MM.1S (cell line): ENCODE results near the gene LMF1.

ENCODE experiments used
- DNase-seq: peaks from one replicate; pipeline ENCODE4 v3.0.0-alpha.2; 2015
- H2AFZ ChIP-seq: fragments of 300-600 bp; sonication (generic); 2 replicates; pipeline ENCODE4 v1.6.0; 2016; ENCODE audit warnings: antibody characterized with exemption, low read length
- H3F3A ChIP-seq: fragments of 300-600 bp; sonication (generic); 2 replicates; pipeline ENCODE4 v1.6.1; 2016; ENCODE audit warnings: mild to moderate bottlenecking, antibody characterized with exemption, low read length, moderate library complexity, mixed read lengths; ENCODE audit not compliant: insufficient read depth
- H3K27ac ChIP-seq: fragments of 300-600 bp; sonication (generic); 2 replicates; pipeline ENCODE4 v1.5.1; 2016; ENCODE audit warnings: mild to moderate bottlenecking, low read length
- H3K27me3 ChIP-seq: fragments of 300-600 bp; sonication (generic); replicated peaks from 2 replicates; pipeline ENCODE4 v1.6.0; 2016; ENCODE audit warnings: low read length; ENCODE audit not compliant: insufficient read depth
- H3K36me3 ChIP-seq: fragments of 300-600 bp; sonication (generic); replicated peaks from 2 replicates; pipeline ENCODE4 v1.6.1; 2016; ENCODE audit warnings: mild to moderate bottlenecking, low read length, mixed read lengths; ENCODE audit not compliant: insufficient read depth
- H3K4me1 ChIP-seq: fragments of 300-600 bp; sonication (generic); 2 replicates; pipeline ENCODE4 v1.6.1; 2016; ENCODE audit warnings: low read length, mixed read lengths
- H3K4me2 ChIP-seq: fragments of 300-600 bp; sonication (generic); 2 replicates; pipeline ENCODE4 v1.6.0; 2016; ENCODE audit warnings: low read depth, low read length
- H3K4me3 ChIP-seq: fragments of 300-600 bp; sonication (generic); 2 replicates; pipeline ENCODE4 v1.5.1; 2016; ENCODE audit warnings: low read length, mixed read lengths
- H3K79me2 ChIP-seq: fragments of 300-600 bp; sonication (generic); 2 replicates; pipeline ENCODE4 v1.6.1; 2016; ENCODE audit warnings: mixed run types, low read length, mixed read lengths
- H3K9ac ChIP-seq: fragments of 300-600 bp; sonication (generic); 2 replicates; pipeline ENCODE4 v1.6.1; 2016; ENCODE audit warnings: low read length, mixed read lengths
- H3K9me2 ChIP-seq: fragments of 300-600 bp; sonication (generic); replicated peaks from 2 replicates; pipeline ENCODE4 v1.6.1; 2016; ENCODE audit warnings: mild to moderate bottlenecking, low read length, mixed read lengths; ENCODE audit not compliant: insufficient read depth
- H3K9me3 ChIP-seq: fragments of 300-600 bp; sonication (generic); replicated peaks from 2 replicates; pipeline ENCODE4 v1.6.1; 2016; ENCODE audit warnings: mild to moderate bottlenecking, low read length, mixed read lengths; ENCODE audit not compliant: insufficient read depth
- H4K20me1 ChIP-seq: fragments of 300-600 bp; sonication (generic); 2 replicates; pipeline ENCODE4 v1.6.1; 2016; ENCODE audit warnings: mild to moderate bottlenecking, low read length, moderate library complexity, mixed read lengths; ENCODE audit not compliant: insufficient read depth
- EZH2 ChIP-seq: fragments of 300-600 bp; sonication (generic); optimal IDR thresholded peaks from 2 replicates; pipeline ENCODE3; 2017; ENCODE audit warnings: low read depth, mild to moderate bottlenecking, antibody characterized with exemption, low read length, mixed read lengths
- EZH2phosphoT487 ChIP-seq: fragments of 300-600 bp; sonication (generic); IDR thresholded peaks from 2 replicates; pipeline ENCODE4 v1.6.1; 2018; ENCODE audit warnings: antibody characterized with exemption, low read length
- TF ChIP-seq, protein P1 (sequence below): fragments of 300-600 bp; sonication (generic); IDR thresholded peaks from 2 replicates; pipeline ENCODE4 v1.5.1; 2016; ENCODE audit warnings: antibody characterized with exemption, low read length, mixed read lengths

Gene LMF1

DNA sequence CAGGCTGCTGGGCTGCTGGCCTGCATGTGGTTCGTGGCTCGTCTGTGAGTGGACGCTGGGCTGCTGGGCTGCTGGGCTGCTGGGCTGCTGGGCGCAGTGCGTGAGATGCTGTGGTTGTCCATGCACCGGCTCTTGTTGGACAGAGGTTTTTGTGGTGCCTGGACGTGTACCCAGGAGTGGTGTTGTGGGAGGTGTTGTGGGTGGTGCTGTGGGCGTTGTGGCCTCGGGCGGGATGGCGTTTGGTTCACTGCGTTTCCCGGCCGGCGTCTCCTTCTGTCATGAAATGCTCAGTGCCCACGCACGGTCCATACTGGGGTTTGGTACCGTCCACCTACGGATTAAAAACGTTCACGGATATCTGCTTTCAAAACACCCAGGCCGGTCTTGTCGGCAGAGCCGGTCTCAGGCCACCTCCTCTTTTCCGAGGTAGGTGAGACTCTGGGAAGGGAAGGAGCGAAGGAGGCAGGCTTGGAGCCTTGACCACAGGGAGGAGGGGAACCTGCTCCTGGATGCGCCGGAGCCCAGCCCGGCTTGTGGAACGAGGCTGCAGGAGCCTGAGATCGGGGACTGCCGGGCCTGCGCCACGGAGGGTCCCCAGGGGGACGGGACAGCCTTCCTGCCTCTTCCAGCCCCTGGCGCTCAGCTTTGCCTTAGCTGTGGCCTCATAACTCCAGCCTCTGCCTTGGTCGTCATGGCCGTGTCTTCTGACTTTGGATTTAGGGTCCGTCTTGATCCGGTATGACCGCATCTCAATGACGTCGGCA is 140.5 kb downstream of the LMF1 start:
- Histone ChIP-seq H3K36me3 (no peaks in the 10 kb centered on the region), H3K9me2 (no peaks in the 10 kb centered on the region), H2AFZ (no peak overlapping the region), H3K9me3 (no peaks in the 10 kb centered on the region), H3K4me2 (no peak overlapping the region), H3K4me3 (no peak overlapping the region), H4K20me1 (no peaks in the 10 kb centered on the region), H3K9ac (no peak overlapping the region), H3F3A (no peaks in the 10 kb centered on the region), H3K27me3 (peaks cover 93% of the 10 kb centered on the region), H3K4me1 (no peaks in the 10 kb centered on the region), H3K79me2 (no peaks in the 10 kb centered on the region), H3K27ac (no peak overlapping the region)
- no peak for DNase-seq
- TF ChIP-seq, protein P1, sequence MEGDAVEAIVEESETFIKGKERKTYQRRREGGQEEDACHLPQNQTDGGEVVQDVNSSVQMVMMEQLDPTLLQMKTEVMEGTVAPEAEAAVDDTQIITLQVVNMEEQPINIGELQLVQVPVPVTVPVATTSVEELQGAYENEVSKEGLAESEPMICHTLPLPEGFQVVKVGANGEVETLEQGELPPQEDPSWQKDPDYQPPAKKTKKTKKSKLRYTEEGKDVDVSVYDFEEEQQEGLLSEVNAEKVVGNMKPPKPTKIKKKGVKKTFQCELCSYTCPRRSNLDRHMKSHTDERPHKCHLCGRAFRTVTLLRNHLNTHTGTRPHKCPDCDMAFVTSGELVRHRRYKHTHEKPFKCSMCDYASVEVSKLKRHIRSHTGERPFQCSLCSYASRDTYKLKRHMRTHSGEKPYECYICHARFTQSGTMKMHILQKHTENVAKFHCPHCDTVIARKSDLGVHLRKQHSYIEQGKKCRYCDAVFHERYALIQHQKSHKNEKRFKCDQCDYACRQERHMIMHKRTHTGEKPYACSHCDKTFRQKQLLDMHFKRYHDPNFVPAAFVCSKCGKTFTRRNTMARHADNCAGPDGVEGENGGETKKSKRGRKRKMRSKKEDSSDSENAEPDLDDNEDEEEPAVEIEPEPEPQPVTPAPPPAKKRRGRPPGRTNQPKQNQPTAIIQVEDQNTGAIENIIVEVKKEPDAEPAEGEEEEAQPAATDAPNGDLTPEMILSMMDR, result no peak
- TF ChIP-seq EZH2, result no peak
- TF ChIP-seq EZH2phosphoT487, result no peak

- Histone ChIP-seq H3K4me3 (no peak overlapping the region), H3K27me3 (peaks cover 95% of the 10 kb centered on the region), H3K4me2 (no peak overlapping the region), H3K9ac (no peak overlapping the region), H3K79me2 (no peaks in the 10 kb centered on the region), H4K20me1 (no peaks in the 10 kb centered on the region), H3K36me3 (no peaks in the 10 kb centered on the region), H3K4me1 (no peaks in the 10 kb centered on the region), H2AFZ (no peak overlapping the region), H3K9me3 (no peaks in the 10 kb centered on the region), H3K9me2 (no peaks in the 10 kb centered on the region), H3F3A (no peaks in the 10 kb centered on the region), H3K27ac (no peak overlapping the region)
- peak; percentile 58 for TF ChIP-seq EZH2
- TF ChIP-seq, protein P1, result no peak
- DNase-seq, result no peak
Observed at GRCh38 chr16:828891-829290, 141.9 kb downstream of the LMF1 start.

DNA sequence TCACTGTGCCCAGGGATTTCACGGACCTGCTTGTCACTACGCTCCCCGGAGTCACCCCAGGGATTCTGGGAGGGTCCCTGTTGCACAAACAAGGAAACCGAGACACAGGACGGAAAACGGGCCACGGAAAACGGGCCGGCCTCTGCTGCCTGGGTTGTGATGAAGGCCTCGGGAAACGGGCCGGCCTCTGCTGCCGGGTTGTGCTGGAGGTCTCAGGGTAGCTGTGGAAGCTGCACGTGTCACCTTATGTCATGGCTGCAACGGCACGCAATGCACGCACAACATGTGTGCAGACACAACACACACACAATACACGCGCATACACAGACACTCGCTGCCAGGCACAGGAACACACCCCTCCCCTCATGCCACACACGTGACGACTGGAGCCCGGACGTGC is 143.3 kb downstream of the LMF1 start:
- Histone ChIP-seq H2AFZ (no peak overlapping the region), H3K79me2 (no peaks in the 10 kb centered on the region), H3K9me3 (no peaks in the 10 kb centered on the region), H3K27ac (no peak overlapping the region), H3K27me3 (peaks cover 95% of the 10 kb centered on the region), H3K4me2 (no peak overlapping the region), H3K4me3 (no peak overlapping the region), H3K9me2 (no peaks in the 10 kb centered on the region), H3F3A (no peaks in the 10 kb centered on the region), H4K20me1 (no peaks in the 10 kb centered on the region), H3K36me3 (no peaks in the 10 kb centered on the region), H3K4me1 (no peaks in the 10 kb centered on the region), H3K9ac (no peak overlapping the region)
- TF ChIP-seq EZH2phosphoT487 (no peak), EZH2 (no peak)
- TF ChIP-seq, protein P1, result no peak
- DNase-seq, result no peak
